Measurements from ENCODE around the gene PTPN2.

GRCh38 chr18:12930376-12930775 lies 46.3 kb upstream of the PTPN2 start:
- TF ChIP-seq EZH2 (IDR thresholded peaks at IDR 0.05; ENCODE audit: low read length, unreplicated experiment) (no peak), CTCF (conservative IDR thresholded peaks at IDR 0.05; ENCODE audit: low read depth, low read length) (no peak)
